ENCODE measurements around the gene RPL32. TPM values are rescaled to one million over a fixed set of nuclear protein-coding genes. Genes with fewer than 3 reads are reported as not detected.

RPL32 gene
- total and polyA plus RNA-seq, 7 donors: 920 to 3,640 (median 1,772) TPM

DNA sequence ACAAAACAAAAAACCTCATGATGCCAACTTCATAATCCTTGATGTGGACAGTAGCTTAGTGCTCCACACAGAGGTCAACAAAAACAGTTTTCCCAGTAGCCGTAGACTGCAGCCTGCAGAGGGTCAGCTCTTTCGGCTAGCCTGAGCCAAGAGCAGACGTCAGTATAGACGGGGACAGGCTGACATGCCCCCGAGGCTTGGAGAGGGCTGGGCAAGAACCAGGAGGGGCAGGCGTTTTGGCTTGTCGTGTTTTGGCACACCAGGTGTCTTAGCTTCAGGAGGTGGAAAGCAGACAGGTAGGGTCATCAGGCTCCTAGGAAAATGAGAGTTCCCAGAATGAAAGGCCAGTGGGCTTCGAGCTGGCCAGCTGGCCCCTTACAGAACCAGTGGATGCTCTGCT lies 23.1 kb downstream of the RPL32 start:
- Histone ChIP-seq H3K4me1 (no peaks in the 10 kb centered on the region), H3K4me3 (no peak overlapping the region), H3K36me3 (peaks cover 31 to 84% (median 34%) of the 10 kb centered on the region in 4 donors), H3K27ac (no peak overlapping the region), H3K27me3 (no peaks in the 10 kb centered on the region), H3K9me3 (no peaks in the 10 kb centered on the region)
- TF ChIP-seq POLR2A (IDR thresholded peaks at IDR 0.05) (no peak), EP300 (IDR thresholded peaks at IDR 0.05) (no peak), POLR2AphosphoS5 (IDR thresholded peaks at IDR 0.05) (no peak), CTCF (IDR thresholded peaks at IDR 0.05) (no peak)
- 89 to 92% methylated on average over 8 of the region's 8 CpGs for whole genome bisulfite sequencing, 2 donors
- DNase-seq: no peak
- intact Hi-C loops (cut with DNase I): no loop called here

DNA sequence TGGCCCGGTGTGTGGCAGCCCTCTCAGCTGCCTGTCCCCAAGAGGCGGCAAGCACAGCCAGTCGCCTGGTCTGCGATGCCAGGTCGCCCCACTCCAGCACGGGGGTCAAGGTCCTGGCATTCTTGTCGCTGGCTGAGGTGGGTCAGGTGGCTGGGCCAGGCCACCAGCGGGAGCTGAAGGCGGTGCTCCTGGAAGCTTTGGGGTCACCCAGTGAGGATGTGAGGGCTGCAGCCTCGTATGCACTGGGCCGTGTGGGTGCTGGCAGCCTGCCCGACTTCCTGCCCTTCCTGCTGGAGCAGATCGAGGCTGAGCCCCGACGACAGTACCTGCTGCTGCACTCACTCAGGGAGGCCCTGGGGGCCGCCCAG lies 24.0 kb downstream of the RPL32 start:
- intact Hi-C loops (cut with DNase I): no loop called here
- Histone ChIP-seq H3K36me3 (peaks cover 33 to 88% (median 36%) of the 10 kb centered on the region in 4 donors), H3K4me3 (no peak overlapping the region), H3K27ac (no peak overlapping the region), H3K9me3 (no peaks in the 10 kb centered on the region), H3K4me1 (no peaks in the 10 kb centered on the region), H3K27me3 (no peaks in the 10 kb centered on the region)
- DNase-seq: no peak
- no peak for TF ChIP-seq POLR2A (IDR thresholded peaks at IDR 0.05)
- TF ChIP-seq EP300 (IDR thresholded peaks at IDR 0.05): no peak
- no peak for TF ChIP-seq CTCF (IDR thresholded peaks at IDR 0.05)
- TF ChIP-seq POLR2AphosphoS5 (IDR thresholded peaks at IDR 0.05): no peak
- WGBS, 2 donors: 50 to 58% methylated on average over 16 of the region's 16 CpGs

- Histone ChIP-seq H3K36me3 (peaks cover 33 to 87% (median 36%) of the 10 kb centered on the region in 4 donors), H3K4me3 (no peak overlapping the region), H3K27me3 (no peaks in the 10 kb centered on the region), H3K27ac (no peak overlapping the region), H3K9me3 (no peaks in the 10 kb centered on the region), H3K4me1 (no peaks in the 10 kb centered on the region)
- intact Hi-C loops (cut with DNase I): no loop called here
- TF ChIP-seq EP300 (IDR thresholded peaks at IDR 0.05): no peak
- no peak for TF ChIP-seq POLR2A (IDR thresholded peaks at IDR 0.05)
- TF ChIP-seq CTCF (IDR thresholded peaks at IDR 0.05): no peak
- no peak for TF ChIP-seq POLR2AphosphoS5 (IDR thresholded peaks at IDR 0.05)
- WGBS, 2 donors: 93 to 94% methylated on average over 34 of the region's 34 CpGs
- no peak for DNase-seq
Measured at GRCh38 chr3:12816521-12817342, 24.6 kb downstream of the RPL32 start.

- no peak overlapping the region for H3K27ac ChIP-seq
- peaks cover 32 to 80% (median 36%) of the 10 kb centered on the region in 4 donors for H3K36me3 ChIP-seq
- no peak for DNase-seq
- H3K4me1 ChIP-seq: peaks cover 0 to 7% (median 5%) of the 10 kb centered on the region in 4 donors
- no peaks in the 10 kb centered on the region for H3K9me3 ChIP-seq
- TF ChIP-seq POLR2A (IDR thresholded peaks at IDR 0.05): no peak
- TF ChIP-seq POLR2AphosphoS5 (IDR thresholded peaks at IDR 0.05): no peak
- no peak for TF ChIP-seq EP300 (IDR thresholded peaks at IDR 0.05)
- no peak for TF ChIP-seq CTCF (IDR thresholded peaks at IDR 0.05)
- H3K27me3 ChIP-seq: no peaks in the 10 kb centered on the region
- intact Hi-C loops (cut with DNase I): no loop called here
- 88 to 91% methylated on average over 9 of the region's 9 CpGs for WGBS, 2 donors
- no peak overlapping the region for H3K4me3 ChIP-seq
Measured at GRCh38 chr3:12815719-12816118, 25.6 kb downstream of the RPL32 start.

Measured in sigmoid colon (tissue), 7 donors.